ENCODE data around the gene TLDC2.

The TLDC2 gene

GRCh38 chr20:36850759-36851158 is 25.2 kb upstream of the TLDC2 start:
- DNase-seq = no peak

- DNase-seq = no peak
Measured at GRCh38 chr20:36851490-36851889, 24.4 kb upstream of the TLDC2 start.

GRCh38 chr20:36852187-36852586 is 23.8 kb upstream of the TLDC2 start:
- DNase-seq = no peak

GRCh38 chr20:36854348-36855240 is 21.3 kb upstream of the TLDC2 start:
- DNase-seq = no peak

- no peak for DNase-seq
Measured at GRCh38 chr20:36855241-36855657, 20.7 kb upstream of the TLDC2 start.

GRCh38 chr20:36856195-36856594 is 19.7 kb upstream of the TLDC2 start:
- no peak for DNase-seq

GRCh38 chr20:36856691-36857635 is 19.0 kb upstream of the TLDC2 start:
- DNase-seq = peak; percentile 54

GRCh38 chr20:36859282-36859555 is 16.7 kb upstream of the TLDC2 start:
- DNase-seq = no peak

- DNase-seq = no peak
Measured at GRCh38 chr20:36859700-36860330, 16.1 kb upstream of the TLDC2 start.

GRCh38 chr20:36860339-36860738 is 15.6 kb upstream of the TLDC2 start:
- no peak for DNase-seq

- DNase-seq = no peak
Measured at GRCh38 chr20:36860811-36861624, 14.9 kb upstream of the TLDC2 start.

GRCh38 chr20:36861625-36861874 is 14.4 kb upstream of the TLDC2 start:
- no peak for DNase-seq

- DNase-seq = no peak
Measured at GRCh38 chr20:36861875-36862801, 13.8 kb upstream of the TLDC2 start.

GRCh38 chr20:36862857-36863668 is 12.9 kb upstream of the TLDC2 start:
- DNase-seq = no peak

GRCh38 chr20:36865076-36865860 is 10.7 kb upstream of the TLDC2 start:
- no peak for DNase-seq

- no peak for DNase-seq
Measured at GRCh38 chr20:36865861-36866149, 10.1 kb upstream of the TLDC2 start.

- no peak for DNase-seq
Measured at GRCh38 chr20:36866164-36866563, 9.8 kb upstream of the TLDC2 start.

GRCh38 chr20:36866681-36867495 is 9.1 kb upstream of the TLDC2 start:
- no peak for DNase-seq
